Cardiac septum (tissue), 1 donor: ENCODE data around the gene EMSY. TPM values are rescaled to one million over a fixed set of nuclear protein-coding genes. Genes with fewer than 3 reads are reported as not detected.
"Not testable (repeated sequence)": the region's sequence is repeated elsewhere in the genome, so short reads cannot be mapped to it uniquely, and the experiment has no call there.

ENCODE experiments used
- DNase-seq: peaks from one replicate; pipeline ENCODE4 v3.0.0-alpha.2; 2020; ENCODE audit warnings: low spot score
- intact Hi-C: fragments of 100-400 bp; cut with DNase I; formaldehyde crosslinking; loops from one replicate; pipeline ENCODE4 v1.14.0; 2022
- total RNA-seq: library from RNA; stranded (reverse); fragmentation: NEBNext Ultra II Directional; extraction: Animal tissue kit (Norgen Biotek cat#: 25700); gene quantifications from one replicate; pipeline ENCODE4 v1.2.1, GENCODE V29; 2021
- donor health status: DM: no; HTN: no; CAD: no.

Gene EMSY
- total RNA-seq, 1 donor from 2014 or later = 17.0 TPM

- no peak for DNase-seq
- intact Hi-C loops = no loop called here
Measured at GRCh38 chr11:76558473-76558872, 113.7 kb downstream of the EMSY start.

- intact Hi-C loops = no loop called here
- no peak for DNase-seq
Measured at GRCh38 chr11:76558891-76559290, 114.1 kb downstream of the EMSY start.

GRCh38 chr11:76559346-76559745 lies 114.5 kb downstream of the EMSY start:
- intact Hi-C loops = no loop called here

GRCh38 chr11:76560219-76560618 lies 115.4 kb downstream of the EMSY start:
- no peak for DNase-seq
- intact Hi-C loops = no loop called here

More at GRCh38 chr11:76559346-76559745, 114.5 kb downstream of the EMSY start:
- DNase-seq = no peak

GRCh38 chr11:76561245-76561644 lies 116.4 kb downstream of the EMSY start:
- intact Hi-C loops = no loop called here
- no peak for DNase-seq

- DNase-seq = no peak
- intact Hi-C loops = no loop called here
Measured at GRCh38 chr11:76562541-76562940, 117.7 kb downstream of the EMSY start.

- intact Hi-C loops = no loop called here
- DNase-seq = no peak
Measured at GRCh38 chr11:76564364-76564763, 119.5 kb downstream of the EMSY start.

GRCh38 chr11:76566811-76567210 lies 122.0 kb downstream of the EMSY start:
- no peak for DNase-seq
- intact Hi-C loops = no loop called here

- intact Hi-C loops = no loop called here
- DNase-seq = no peak
Measured at GRCh38 chr11:76567261-76567660, 122.4 kb downstream of the EMSY start.

- intact Hi-C loops = no loop called here
- no peak for DNase-seq
Measured at GRCh38 chr11:76568139-76568538, 123.3 kb downstream of the EMSY start.

GRCh38 chr11:76568621-76569020 lies 123.8 kb downstream of the EMSY start:
- DNase-seq = no peak
- intact Hi-C loops = no loop called here

GRCh38 chr11:76572181-76572875 lies 127.5 kb downstream of the EMSY start:
- intact Hi-C loops = not testable (repeated sequence)

GRCh38 chr11:76574406-76574805 lies 129.6 kb downstream of the EMSY start:
- intact Hi-C loops = no loop called here

More at GRCh38 chr11:76572181-76572875, 127.5 kb downstream of the EMSY start:
- not testable (repeated sequence) for DNase-seq

GRCh38 chr11:76574879-76575278 lies 130.1 kb downstream of the EMSY start:
- intact Hi-C loops = no loop called here
- no peak for DNase-seq

More at GRCh38 chr11:76574406-76574805, 129.6 kb downstream of the EMSY start:
- no peak for DNase-seq

GRCh38 chr11:76577226-76577920 lies 132.6 kb downstream of the EMSY start:
- intact Hi-C loops = no loop called here
- peak; percentile 92 for DNase-seq

- intact Hi-C loops = loop anchor here (2.0 kb wide), 2 partner anchors 27 to 93 kb away; partner anchors contain the start of gene LRRC32
- DNase-seq = no peak
Measured at GRCh38 chr11:76577921-76578653, 133.3 kb downstream of the EMSY start.

- DNase-seq = peak; percentile 85
- intact Hi-C loops = loop anchor here (2.0 kb wide), 2 partner anchors 26 to 92 kb away; partner anchors contain the start of gene LRRC32
Measured at GRCh38 chr11:76578654-76579055, 133.8 kb downstream of the EMSY start.

GRCh38 chr11:76579056-76579751 lies 134.4 kb downstream of the EMSY start:
- peak; percentile 85 for DNase-seq

GRCh38 chr11:76579752-76580151 lies 134.9 kb downstream of the EMSY start:
- no peak for DNase-seq
- intact Hi-C loops = loop anchor here (2.0 kb wide), 2 partner anchors 25 to 91 kb away; partner anchors contain the start of gene LRRC32

More at GRCh38 chr11:76579056-76579751, 134.4 kb downstream of the EMSY start:
- intact Hi-C loops = loop anchor here (2.0 kb wide), 2 partner anchors 26 to 92 kb away; partner anchors contain the start of gene LRRC32
